Stimulated activated CD4-positive, alpha-beta T cell treated with anti-CD3 and anti-CD28 coated beads, Interleukin-2, amount 100 ng/mL, for 24 hours (primary cell): ENCODE measurements around the gene FANCD2.
"Not testable (repeated sequence)": the region's sequence is repeated elsewhere in the genome, so short reads cannot be mapped to it uniquely, and the experiment has no call there.

Source experiments
- DNase-seq, 2 donors: peaks; one replicate each; pipeline ENCODE4 v3.0.0-alpha.2; 2020

Gene FANCD2

DNA sequence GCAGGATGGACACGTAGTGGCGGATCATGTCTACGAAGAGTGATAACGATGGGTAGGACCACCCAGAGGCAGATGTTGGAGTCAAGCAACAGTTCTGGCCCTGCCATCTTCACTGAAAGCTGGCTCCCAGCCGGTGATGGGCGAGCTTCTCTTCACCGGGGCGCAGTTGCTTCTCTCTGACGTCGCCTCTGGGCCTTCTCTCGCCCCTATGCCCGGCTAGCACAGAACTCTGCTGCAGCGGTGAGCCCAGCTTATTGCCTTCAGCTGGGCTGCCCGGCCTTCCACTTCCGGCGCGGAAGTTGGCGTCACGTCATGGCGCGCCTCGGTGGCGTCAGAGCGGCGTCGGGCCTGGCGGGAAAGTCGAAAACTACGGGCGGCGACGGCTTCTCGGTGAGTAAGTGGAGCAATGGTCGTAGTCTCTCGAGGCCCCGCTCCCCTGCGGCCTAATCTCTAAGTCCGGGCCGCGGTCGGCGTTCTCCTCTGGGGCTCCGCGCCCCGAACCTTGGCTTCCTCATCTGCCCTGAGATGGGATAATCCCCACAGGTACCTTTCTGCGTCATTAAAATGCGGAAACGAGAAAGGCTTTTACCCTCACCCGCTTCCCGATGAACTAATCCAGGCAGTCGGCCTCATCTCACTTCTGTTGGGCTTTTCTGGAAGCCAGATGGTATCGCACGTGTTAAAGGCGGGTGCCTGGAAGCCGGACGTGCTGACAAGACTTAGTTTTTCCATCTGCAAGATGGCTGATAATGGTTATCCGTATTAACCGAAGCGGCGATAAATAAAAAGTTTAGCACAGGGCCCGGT lies at the start of gene FANCD2:
TSS of gene FANCD2 (plus strand) at position 354 of the 807 bp plus-strand sequence. CDS start 2,221 bp downstream, outside the sequence.
- DNase-seq: peak; percentile 92 to 94

DNA sequence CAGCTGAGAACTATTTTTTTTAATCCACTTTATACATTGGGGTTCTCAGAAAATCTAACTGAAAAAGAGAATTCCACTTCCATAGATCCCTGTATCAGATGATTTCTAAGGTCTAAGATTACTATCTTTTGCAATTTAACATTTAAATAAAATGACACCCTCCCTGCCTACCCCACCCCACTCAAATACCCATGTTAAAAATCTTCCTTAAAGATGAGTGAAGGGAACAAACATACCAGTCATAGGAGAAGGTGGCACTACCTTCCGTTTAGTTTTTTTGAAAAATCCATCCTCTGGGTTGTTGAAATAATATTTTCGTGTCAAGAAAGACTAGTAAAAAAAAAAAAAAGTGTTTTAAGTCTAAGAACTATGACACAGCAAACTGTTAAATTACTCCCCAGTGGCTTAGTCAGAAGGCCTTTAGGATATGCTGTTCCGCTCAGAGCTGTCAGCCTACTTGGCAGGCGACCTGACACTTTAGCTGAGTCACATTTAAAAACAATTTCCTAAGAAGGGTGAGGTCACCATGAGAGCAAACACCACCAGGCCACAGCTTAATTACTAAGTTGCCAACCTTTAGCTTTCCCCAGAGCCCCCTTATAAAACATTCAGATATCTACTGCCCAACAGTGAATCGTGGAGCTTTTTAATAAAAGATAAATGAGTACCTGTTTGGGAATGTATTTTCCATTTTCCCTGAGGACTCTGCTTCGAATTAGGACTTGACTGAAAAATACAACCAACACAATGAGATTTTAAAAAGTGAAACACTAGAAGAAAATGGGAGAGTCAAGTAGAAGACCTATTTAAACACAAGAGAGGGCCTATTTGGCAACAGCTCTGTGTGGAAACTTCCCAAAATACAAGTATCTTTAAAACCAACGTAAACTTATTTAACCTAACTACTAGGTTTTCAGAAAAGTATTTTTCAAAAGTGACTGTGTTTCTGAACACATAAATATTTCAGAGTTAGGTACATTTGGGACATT lies 49.2 kb upstream of the FANCD2 start:
- peak in 1 of 2 donors; percentile 17 for DNase-seq

DNA sequence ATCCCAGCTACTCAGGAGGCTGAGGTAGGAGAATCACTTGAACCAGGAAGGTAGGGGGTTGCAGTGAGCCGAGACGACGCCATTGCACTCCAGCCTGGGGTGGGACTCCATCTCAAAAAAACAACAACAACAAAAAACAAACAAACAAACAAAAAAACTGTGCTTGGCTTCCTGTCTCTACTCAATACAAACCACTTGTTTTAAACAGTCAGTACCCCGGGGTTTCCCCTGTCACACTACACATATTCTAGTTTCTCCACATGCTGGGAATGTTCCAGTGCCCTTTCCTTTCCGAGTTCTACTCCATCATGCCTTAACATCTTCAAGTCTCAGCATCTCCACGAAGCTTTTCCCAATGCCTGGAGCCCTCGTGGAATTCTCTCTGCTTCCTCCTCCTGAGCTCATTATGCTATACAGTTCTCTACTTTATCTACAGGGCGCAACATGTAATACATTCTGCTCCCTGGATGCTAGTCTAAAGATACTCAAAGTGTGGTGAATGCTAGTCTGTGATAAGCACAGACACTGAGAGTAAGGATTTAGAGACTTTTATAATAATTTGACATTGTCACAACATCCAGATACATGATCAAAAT lies 47.4 kb upstream of the FANCD2 start:
- DNase-seq: no peak

DNA sequence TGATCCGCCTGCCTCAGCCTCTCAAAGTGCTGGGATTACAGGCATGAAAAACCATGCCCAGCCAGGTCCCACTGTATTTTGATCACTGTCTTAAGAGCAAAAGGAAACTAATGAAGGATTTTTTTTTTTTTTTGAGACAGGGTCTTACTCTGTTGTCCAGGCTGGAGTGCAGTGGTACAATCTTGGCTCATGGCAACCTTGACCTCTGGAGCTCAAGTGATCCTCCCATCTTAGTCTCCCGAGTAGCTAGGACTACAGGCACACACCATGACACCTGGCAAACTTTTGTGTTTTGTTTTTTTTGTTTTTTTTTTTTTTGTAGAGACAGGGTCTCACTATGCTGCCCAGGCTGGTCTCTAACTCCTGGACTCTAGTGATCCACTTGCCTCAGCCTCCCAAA lies 46.0 kb upstream of the FANCD2 start:
- DNase-seq: no peak

DNA sequence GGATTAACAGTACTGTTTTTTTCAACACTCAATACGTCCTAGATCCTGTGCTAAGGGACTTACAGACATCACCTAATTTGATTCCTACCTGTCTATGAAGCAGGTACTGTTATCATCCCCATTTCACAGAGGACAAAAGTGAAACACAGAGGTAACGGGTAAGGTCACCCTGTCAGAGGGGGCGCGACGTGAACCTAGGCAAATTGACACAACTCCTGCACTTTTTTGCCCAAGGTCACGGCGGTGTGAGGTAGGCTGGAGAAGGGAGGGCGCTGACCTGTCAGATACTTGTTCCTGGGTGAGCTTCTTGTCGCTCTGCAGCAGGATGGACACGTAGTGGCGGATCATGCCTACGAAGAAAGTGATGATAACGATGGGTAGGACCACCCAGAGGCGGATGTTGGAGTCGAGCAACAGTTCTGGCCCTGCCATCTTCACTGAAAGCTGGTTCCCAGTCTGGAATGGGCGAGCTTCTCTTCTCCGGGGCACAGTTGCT lies 40.0 kb upstream of the FANCD2 start:
- DNase-seq: no peak

DNA sequence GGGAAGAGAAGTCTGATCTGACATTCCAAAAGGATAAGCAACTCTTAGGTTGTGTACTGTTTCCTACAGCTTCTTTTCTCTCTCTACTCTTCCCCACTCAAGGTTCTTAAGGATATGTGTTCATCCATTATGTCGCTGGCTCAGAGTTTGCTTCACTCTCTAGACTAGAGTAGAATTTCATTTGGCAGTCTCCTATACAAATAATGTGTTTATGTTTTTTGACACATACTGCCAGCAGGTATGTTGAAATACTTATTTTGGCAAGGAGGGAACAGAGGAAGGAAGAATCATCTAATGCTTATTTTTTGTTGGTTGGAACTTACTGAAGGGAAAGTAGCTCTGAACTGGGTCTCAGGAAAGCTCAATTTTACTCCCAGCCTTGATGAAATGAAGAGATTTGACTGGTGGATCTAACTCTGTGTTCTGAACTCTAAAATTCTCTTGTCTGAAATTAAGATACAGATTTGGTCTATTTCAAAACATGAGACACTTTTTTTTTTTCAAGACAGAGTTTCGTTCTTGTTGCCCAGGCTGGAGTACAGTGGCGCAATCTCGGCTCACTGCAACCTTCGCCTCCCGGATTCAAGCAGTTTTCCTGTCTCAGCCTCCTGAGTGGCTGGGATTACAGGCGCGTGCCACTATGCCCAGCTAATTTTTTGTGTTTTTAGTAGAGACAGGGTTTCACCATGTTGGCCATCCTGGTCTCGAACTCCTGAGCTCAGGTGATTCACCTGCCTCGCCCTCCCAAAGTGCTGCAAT lies 32.0 kb upstream of the FANCD2 start:
- DNase-seq: no peak

DNA sequence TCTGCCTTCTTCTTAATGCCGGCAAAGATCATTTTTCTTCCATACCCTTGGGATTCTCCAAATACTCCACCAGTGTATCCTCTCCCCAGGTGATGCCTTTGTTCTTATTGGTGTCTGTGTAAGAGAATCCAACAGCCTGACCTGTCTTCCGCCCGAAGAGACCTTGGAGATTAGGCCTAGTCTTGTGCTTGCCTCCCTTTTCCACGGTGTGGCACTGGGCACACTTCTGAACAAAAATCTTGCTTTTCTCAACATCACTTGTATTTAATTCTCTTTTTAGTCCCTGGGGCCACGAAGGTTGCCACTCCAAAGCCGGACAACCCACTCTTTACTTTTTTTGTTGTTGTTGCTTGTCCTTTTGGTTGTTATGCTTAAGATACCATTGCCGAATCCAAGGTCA lies 25.6 kb upstream of the FANCD2 start:
- DNase-seq: no peak

DNA sequence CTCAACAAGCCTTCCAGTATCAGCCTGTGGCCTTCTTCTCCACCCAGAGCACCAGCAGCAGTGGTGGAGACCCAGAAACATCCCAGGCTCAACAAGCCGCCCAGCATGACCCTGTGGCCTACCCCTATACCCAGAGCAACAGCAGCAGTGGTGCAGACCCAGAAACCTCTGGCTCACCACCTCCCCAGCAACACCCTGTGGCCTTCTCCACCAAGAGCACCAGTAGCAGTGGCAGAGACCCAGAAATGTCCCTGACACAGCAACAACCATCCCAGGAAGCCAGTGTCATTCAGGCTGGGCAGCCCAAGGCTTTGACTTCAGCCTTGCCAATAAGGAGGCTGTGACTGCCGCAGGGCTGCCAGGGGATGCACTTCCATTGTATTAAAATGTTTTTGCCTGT lies 23.3 kb upstream of the FANCD2 start:
- DNase-seq: no peak

DNA sequence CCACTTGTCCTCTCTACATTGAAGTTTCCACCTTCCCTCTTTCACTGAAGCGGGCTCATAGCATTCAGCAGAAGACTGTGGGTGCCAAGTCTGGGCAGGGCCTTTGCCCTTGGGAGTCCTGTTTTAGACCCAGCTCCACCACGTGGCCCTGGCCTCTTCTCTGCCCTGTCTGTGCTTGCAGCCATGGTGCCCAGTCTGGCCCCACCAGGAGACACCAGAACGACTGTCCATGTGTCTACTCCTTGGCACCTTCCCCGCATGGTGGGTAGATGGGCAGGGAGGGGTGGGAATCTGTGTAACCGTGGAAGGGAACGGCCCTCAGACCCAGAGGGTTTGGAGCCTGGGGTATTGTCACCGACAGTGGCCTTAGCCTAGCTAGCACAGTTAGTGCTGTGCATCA lies 21.7 kb upstream of the FANCD2 start:
- DNase-seq: no peak

DNA sequence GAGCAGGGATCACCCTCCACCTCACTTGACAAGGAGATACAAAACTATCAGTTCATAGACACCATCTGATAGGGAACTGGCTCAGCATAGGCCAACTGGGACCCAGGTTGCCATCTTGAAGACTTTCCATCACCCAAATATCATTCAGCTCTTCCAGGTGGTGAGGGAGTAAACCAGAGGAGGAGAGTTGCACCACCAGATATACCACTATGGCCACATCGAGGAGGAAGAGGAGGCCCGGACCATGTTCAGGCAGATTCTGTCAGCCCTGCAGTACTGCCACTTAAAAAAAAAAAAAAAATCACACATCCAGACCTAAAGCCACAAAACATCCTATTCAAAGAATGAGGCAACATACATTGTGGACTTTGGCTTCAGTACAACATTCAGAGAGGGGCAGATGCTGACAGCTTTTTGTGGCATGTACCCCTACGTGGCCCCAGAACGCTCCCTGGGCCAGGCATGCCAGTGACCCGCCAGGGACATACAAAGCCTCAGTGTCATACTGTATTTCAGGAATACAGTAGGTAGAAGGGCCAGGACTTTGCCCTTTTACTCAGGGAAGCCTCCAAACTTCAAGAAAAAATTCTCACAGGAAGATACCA lies 21.2 kb upstream of the FANCD2 start:
- no peak for DNase-seq

DNA sequence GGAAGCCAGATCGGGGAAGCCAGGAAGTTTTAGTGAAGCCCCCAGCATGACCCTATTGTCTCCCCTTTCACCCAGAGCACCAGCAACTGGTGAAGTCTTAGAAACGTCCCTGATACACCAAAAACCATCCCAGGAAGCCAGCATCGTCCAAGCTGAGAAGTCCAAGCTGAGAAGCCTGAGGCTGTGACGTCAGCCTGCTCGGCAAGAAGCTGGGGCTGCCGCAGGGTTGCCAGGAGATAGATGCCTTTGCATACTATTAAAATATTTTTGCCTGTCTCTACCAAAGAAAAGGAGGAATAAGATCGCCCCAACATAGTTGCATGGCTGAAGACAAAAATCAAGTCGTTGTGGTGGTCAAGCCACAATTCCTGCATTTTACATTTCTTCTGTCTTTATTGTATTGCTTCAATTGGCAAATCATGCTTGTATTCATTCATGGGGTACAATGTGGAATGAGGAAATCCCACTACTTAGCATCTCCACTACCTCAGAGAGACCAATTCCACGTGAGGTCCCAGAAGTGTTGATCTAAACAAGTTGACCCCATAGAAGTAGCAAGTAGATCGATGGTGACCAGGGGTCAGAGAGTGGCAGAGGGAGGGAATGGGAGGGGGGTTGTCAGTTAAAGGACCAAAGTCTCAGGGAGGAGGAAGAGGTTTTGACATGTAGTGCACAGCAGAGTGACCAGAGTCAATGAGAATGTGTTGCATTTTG lies 20.0 kb upstream of the FANCD2 start:
- no peak for DNase-seq

DNA sequence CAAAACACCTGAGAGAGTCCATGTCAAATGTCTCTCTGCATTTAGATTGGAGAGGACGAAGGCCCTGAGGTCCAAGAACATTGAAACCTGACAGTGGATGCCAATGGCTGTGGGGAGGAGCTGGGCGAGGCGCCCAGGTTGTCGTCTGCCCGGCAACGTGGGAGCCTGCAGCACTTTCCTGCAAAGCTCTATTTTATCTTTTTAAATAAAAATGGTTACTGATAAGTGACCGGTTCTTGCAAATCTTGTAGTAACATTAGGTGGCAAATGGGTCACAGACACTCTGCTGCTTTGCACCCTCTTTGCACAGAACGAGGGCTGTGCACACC lies 19.5 kb upstream of the FANCD2 start:
- DNase-seq: no peak

DNA sequence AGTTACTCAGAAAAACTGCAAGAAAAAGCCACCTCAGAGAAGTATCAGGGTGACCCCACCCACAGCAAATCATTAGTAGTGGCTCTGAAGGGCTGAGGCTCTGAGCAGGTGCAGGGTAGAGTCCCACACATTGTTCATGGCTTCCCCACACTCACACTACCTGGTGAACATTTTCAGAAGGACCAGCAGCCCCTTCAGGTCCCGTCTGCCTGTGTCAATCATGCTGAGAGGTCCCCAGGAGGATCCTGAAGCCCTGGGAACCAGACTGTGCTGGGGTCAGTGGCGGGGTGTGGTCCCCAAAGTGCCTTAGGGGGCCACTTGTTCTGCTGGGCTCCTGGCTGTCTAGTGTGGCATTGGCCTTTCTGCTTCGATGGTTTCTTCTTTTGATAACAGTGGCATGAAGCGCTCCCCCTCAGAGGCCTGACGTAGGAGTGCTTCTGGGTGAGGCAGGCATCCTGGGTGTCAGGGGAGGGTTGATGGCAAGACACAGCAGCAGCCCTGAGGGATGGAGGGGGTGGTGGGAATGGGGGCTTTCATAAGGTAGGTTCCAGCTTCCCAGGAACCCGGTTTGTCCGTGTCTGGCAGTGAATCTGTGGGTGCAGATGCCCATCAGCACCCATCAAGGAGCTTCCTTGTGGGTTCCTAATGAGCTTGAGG lies 19.0 kb upstream of the FANCD2 start:
- no peak for DNase-seq

DNA sequence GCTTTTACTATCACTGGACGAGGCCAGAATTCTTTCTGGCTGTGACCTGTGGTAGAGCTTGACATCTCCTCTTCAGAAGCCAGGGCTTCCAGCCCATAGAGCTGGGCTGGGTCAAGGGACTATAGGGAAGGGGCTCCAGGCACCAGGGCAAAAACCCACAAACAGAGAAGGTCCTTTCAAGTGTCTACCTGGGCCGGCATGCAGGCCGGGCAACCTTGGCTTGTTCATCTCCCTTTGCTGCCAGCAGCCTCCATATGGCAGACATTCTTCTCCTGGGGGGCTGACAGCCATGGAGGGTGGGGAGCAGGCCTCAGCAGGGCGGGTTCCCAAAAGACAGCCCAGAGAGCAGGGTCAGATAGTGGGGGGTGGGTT lies 18.0 kb upstream of the FANCD2 start:
- DNase-seq: not testable (repeated sequence)

DNA sequence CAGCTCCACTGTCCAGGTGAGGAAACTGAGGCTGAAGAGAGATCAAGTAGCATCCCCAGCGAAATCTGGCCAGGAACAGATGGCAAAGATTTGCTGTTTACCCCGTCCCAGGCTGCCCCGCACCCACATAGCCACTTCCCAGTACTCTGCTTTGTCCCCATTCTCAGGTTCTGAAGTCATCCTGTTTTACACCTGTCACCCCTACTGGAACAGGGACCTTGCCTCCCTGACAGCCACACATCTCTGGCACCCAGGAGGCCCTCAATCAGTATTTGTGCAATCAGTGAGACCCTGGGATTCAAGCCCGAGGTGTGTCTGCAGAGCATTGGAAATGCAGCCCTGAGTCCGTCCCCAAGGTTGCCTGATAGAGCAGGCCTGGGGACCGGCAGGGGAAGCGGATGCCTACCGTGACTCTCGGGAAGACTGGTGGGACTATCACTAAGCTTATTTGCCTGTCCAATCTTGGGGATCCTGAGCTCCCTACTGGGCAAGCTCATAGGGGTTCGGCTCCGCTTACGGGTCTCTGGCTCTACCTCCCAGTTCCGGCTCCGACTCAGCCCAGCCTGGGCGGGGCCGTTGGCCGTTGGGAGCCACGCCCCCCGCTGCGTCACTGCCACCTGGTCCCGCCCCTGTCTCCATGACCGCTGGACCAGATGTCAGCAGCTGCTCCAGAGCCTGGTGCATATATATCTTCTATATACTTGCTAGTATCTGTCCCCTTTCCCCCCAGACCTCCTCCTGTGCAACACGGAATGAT lies 17.5 kb upstream of the FANCD2 start:
- DNase-seq: peak; percentile 85 to 88

DNA sequence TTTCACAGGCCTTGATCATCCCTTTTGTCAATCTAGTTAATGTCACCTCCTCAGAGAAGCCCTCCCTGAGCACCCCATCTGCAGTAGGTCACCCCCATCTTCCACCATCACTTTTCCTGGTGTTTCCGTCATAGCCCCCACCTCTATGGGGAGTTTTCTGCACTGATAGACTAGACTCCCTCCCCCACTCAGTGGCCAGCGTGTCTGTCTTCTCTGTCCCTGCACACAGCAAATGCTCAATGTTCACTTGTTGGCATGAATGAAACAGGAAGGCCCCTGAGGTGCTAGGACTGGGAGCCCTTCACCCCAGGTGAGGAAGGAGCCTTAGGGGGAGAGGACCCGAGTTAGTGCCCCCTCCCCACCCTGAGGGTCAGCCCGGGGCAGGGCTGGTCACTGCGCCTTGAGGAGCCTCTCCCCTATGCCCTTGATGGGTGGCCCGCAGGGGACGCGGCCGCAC lies 15.8 kb upstream of the FANCD2 start:
- no peak for DNase-seq

DNA sequence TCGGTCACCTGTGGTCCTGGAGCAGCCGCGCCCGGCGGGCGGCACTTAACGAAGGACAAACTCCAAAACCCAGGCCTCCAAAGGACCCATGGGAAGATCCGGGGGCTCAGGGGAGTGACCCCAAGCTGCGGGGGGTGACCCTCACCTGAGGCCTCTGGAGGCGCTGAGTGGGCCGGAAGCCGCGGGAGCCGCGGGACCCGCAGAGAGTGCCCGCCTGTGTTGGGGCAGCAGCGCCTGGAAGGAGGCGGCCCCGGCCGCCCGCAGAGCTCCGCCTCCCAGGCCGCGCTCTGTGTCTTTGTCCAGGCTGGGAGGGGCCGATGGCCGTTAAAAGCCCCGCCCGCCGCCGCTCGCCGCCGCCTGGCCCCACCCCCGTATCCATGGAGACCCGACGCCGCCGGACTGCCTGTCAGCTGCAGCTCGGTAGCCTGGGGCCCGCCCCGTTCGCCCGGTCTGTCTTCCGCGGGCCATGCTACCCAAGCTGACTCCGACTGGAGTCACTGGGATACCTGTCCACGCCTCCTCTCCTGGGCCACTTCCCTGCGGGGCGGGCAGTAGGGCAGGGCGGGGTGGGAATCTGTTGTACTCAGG lies 15.3 kb upstream of the FANCD2 start:
- peak; percentile 85 to 91 for DNase-seq

DNA sequence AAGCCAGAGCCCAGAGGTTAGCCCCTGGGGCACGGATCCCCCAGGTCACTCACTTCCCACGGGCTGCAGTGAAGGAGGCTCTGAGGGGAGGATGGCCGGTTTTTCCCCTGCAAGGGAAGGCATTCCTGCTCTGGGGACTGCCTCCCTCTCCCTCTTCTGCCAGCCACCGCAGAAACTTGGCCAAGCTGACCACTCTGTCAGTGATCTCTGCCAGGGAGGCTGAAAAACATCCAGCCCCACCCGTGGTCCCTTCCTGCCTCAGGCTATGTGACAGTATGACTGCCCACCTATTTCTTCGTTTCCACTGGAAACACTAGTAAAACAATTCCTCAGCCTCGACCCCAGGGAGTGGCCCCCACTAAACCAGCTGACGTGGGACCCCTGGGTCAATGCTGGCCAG lies 14.6 kb upstream of the FANCD2 start:
- DNase-seq: no peak

DNA sequence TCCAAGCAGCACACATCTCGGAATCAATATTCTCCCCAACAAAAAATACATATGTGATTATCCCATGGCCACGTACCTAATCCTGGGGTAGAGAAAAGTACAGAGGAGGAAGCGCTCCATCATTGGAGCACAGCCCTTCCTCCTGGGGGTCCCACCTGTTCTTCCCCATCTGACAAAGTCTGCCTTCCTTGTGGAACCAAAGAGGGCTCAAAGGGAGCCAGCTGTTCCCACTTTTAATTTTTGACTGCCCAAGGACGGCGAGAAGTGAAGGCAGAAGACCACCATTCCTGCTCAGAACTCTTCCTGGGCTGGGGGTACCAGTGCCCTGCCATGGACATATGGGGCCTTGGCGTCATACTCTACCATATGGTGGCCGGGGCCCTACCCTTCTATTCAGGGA lies 14.1 kb upstream of the FANCD2 start:
- no peak for DNase-seq

DNA sequence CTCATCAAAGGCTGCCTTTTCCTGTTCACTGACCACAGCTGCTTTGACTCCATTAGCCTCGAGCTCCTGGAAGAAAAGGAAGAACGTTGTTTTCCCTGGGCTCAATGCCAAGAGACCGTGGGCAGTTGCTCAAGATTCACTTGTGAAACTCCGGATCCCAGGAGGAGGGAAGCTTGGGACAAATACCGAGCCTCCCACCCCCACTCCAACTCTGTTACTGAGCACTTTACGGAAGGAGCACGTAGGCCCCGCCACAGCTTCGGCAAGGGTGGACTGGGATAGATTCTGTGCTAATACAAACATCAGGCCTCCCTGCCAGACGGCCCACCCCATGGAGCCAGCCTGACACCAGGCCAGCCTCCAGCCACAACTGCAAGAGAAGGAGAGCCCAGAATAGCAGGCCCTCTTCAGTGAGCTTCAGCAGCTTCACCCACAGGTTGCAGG lies 10.8 kb upstream of the FANCD2 start:
- DNase-seq: no peak
